Pancreas (tissue), 10 donors: ENCODE data around the gene SH3RF2. TPM values are rescaled to one million over a fixed set of nuclear protein-coding genes. Genes with fewer than 3 reads are reported as not detected.

Source experiments
- ATAC-seq, 4 donors: fragments of 200-7000 bp; cut with Tn5 transposase; one replicate each; pipeline versions ENCODE4 v1.8.0 to v1.9.1; 2020; ENCODE audit warnings: mild to moderate bottlenecking in 4 of 4, moderate library complexity in 4 of 4
- DNase-seq, 6 donors: peaks; one replicate each; pipeline ENCODE4 v3.0.0-alpha.2; 2020
- FAIRE-seq: peaks from 2 replicates; lab custom pipeline; 2012; peaks lifted over from hg19 to GRCh38; lab: Jason Lieb, UNC
- H3K27ac ChIP-seq, 4 donors: fragments of 200-600 bp; sonication (generic); 1 replicate in 3 of 4; 2 replicates in 1 of 4; pipeline versions ENCODE4 v1.5.0 to v1.8.0; 2020
- H3K27me3 ChIP-seq, 4 donors: fragments of 200-600 bp; one replicate each; pipeline ENCODE4 v1.8.0; 2021
- H3K36me3 ChIP-seq, 3 donors: fragments of 200-600 bp; sonication (generic) in 1 of 3; one replicate each; pipeline versions ENCODE4 v1.5.0 to v1.8.0; 2020 to 2021
- H3K4me1 ChIP-seq, 3 donors: fragments of 200-600 bp; one replicate each; pipeline ENCODE4 v1.8.0; 2021
- H3K4me3 ChIP-seq, 4 donors: fragments of 200-600 bp; sonication (generic) in 2 of 4; one replicate each; pipeline versions ENCODE4 v1.5.0 to v1.8.0; 2020 to 2021
- H3K9me3 ChIP-seq, 4 donors: fragments of 200-600 bp; one replicate each; pipeline ENCODE4 v1.8.0; 2021
- CTCF ChIP-seq, 4 donors: fragments of 200-600 bp; sonication (generic) in 3 of 4; IDR thresholded peaks; one replicate each; pipeline versions ENCODE4 v1.5.0 to v1.8.0; 2021; ENCODE audit warnings: antibody characterized with exemption in 4 of 4
- WGBS, 2 donors: extraction: QIAGEN DNeasy Blood & Tissue Kit; methylation state at CpG; one replicate each; pipeline ENCODE4 v1.1.7; 2013; 5-methylcytosine and 5-hydroxymethylcytosine counted together
- intact Hi-C, 3 donors: fragments of 100-400 bp; cut with DNase I; formaldehyde crosslinking; loops; one replicate each; pipeline versions ENCODE4 v1.11.1 to v1.14.2; 2022
- polyA plus RNA-seq, 2 donors: library from polyadenylated mRNA; stranded (reverse); fragments of 200-250 nt; gene quantifications; one replicate each; pipeline ENCODE4 v1.2.3, GENCODE V29; 2013
- total RNA-seq, 6 donors: library from RNA; stranded (reverse); fragmentation: NEBNext Ultra II Directional in 4 of 6; extraction: Animal tissue kit (Norgen Biotek cat#: 25700) in 4 of 6; gene quantifications; one replicate each; pipeline versions ENCODE4 v1.2.1 to v1.2.4, GENCODE V29; 2021 to 2023
- donor health status: healthy with polysubstance abuse.
- donor health status: DM: no; HTN: no; CAD: no; lungs with moderate emphysema.
- donor health status: DM: no; HTN: no; CAD: no.
- donor health status: control.
- donor health status: control.
- donor health status: Bipolar disorder and iron deficiency.
- donor health status: DM: yes; HTN: yes; CAD: no.
- donor health status: DM: no; HTN: no; CAD: no.
- donor health status: DM: no; HTN: no; CAD: no.
- donor health status: DM: yes; HTN: yes; CAD: no.

The SH3RF2 gene
- total and polyA plus RNA-seq, 8 donors: 6.3 to 22.4 (median 12.8) TPM

GRCh38 chr5:145920542-145921210 lies 15.7 kb upstream of the SH3RF2 start:
- WGBS, 2 donors: 52 to 62% methylated on average over 1 of the region's 1 CpG
- H3K27ac ChIP-seq: no peak overlapping the region
- TF ChIP-seq CTCF (IDR thresholded peaks at IDR 0.05): no peak
- ATAC-seq: no peak
- H3K36me3 ChIP-seq: no peaks in the 10 kb centered on the region
- no peak for DNase-seq
- no peak overlapping the region for H3K4me3 ChIP-seq
- intact Hi-C loops: no loop called here
- no peaks in the 10 kb centered on the region for H3K9me3 ChIP-seq
- no peaks in the 10 kb centered on the region for H3K4me1 ChIP-seq
- no peak for FAIRE-seq
- no peaks in the 10 kb centered on the region for H3K27me3 ChIP-seq

- WGBS, 2 donors: 82 to 91% methylated on average over 2 of the region's 2 CpGs
- no peaks in the 10 kb centered on the region for H3K4me1 ChIP-seq
- ATAC-seq: no peak
- TF ChIP-seq CTCF (IDR thresholded peaks at IDR 0.05): no peak
- H3K27me3 ChIP-seq: no peaks in the 10 kb centered on the region
- no peaks in the 10 kb centered on the region for H3K36me3 ChIP-seq
- no peak for FAIRE-seq
- H3K27ac ChIP-seq: no peak overlapping the region
- H3K9me3 ChIP-seq: no peaks in the 10 kb centered on the region
- no peak for DNase-seq
- H3K4me3 ChIP-seq: no peak overlapping the region
- intact Hi-C loops: no loop called here
Measured at GRCh38 chr5:145921211-145921610, 15.2 kb upstream of the SH3RF2 start.

- no peaks in the 10 kb centered on the region for H3K36me3 ChIP-seq
- ATAC-seq: no peak
- no peak for FAIRE-seq
Measured at GRCh38 chr5:145922059-145922458, 14.3 kb upstream of the SH3RF2 start.

GRCh38 chr5:145923405-145923804 lies 13.0 kb upstream of the SH3RF2 start:
- intact Hi-C loops: no loop called here
- no peak for FAIRE-seq
- Histone ChIP-seq H3K27ac (no peak overlapping the region), H3K4me1 (no peaks in the 10 kb centered on the region), H3K36me3 (no peaks in the 10 kb centered on the region), H3K27me3 (no peaks in the 10 kb centered on the region), H3K4me3 (no peak overlapping the region), H3K9me3 (no peaks in the 10 kb centered on the region)
- WGBS, 2 donors: 95 to 97% methylated on average over 3 of the region's 3 CpGs
- no peak for DNase-seq
- no peak for ATAC-seq
- TF ChIP-seq CTCF (IDR thresholded peaks at IDR 0.05): no peak

More at GRCh38 chr5:145922059-145922458, 14.3 kb upstream of the SH3RF2 start:
- intact Hi-C loops: no loop called here
- H3K9me3 ChIP-seq: no peaks in the 10 kb centered on the region
- no peaks in the 10 kb centered on the region for H3K4me1 ChIP-seq
- no peak for DNase-seq
- WGBS, 2 donors: 91 to 94% methylated on average over 2 of the region's 2 CpGs
- H3K27ac ChIP-seq: no peak overlapping the region
- no peak for TF ChIP-seq CTCF (IDR thresholded peaks at IDR 0.05)
- no peaks in the 10 kb centered on the region for H3K27me3 ChIP-seq
- no peak overlapping the region for H3K4me3 ChIP-seq

GRCh38 chr5:145924849-145925248 lies 11.5 kb upstream of the SH3RF2 start:
- Histone ChIP-seq H3K4me1 (no peaks in the 10 kb centered on the region), H3K4me3 (no peak overlapping the region), H3K9me3 (no peaks in the 10 kb centered on the region), H3K27ac (no peak overlapping the region), H3K27me3 (no peaks in the 10 kb centered on the region), H3K36me3 (no peaks in the 10 kb centered on the region)
- TF ChIP-seq CTCF (IDR thresholded peaks at IDR 0.05): no peak
- intact Hi-C loops: no loop called here
- FAIRE-seq (no peak), DNase-seq (no peak), ATAC-seq (no peak)
- 88 to 95% methylated on average over 1 of the region's 1 CpG for WGBS, 2 donors
